IPS-NIHi11 (cell line): ENCODE results near the gene KCNJ6.

Experiments used
- DNase-seq: peaks from one replicate; pipeline ENCODE4 v3.0.0; 2012; ENCODE audit warnings: mixed read lengths, low spot score

KCNJ6 gene

DNA sequence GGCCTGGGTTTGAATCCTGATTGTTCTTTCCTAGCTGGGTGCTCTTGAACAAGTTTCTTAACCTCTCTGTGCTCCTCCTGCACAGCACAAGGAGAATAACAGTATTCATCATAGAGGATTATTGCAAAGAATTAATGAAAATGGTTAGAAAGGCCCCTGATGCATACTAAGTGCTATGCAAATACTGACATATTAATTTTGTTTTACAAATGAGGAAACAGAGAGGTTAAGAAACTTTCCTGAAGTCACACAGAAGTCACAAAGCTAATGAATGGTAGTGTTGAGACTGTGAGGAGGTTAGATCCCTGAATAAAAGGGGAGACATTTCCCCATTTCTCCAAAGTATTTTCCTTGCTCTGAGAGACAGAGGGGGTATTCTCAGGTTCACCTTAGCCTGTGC, 99.0 kb downstream of the KCNJ6 start:
- DNase-seq: no peak

- DNase-seq: no peak
Observed at GRCh38 chr21:37815893-37816292, 100.4 kb downstream of the KCNJ6 start.

DNA sequence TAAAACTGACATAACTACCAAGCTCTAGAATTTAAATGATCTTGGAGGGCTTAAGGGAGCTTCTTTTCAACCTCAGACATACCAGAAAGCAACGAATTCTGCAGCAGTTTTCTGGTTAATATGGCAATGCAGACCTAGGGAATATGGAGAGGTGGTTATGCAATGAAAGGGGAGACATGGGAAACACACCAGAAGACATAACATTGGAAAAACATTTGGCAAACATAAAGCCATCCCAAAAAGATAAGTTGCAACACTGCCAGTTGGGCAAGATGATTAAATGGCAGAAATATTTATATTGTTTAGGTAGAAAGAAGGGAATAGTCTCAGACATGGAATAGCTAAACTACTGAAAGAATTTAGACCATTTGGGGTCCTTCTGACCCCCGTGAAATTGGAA, 104.5 kb downstream of the KCNJ6 start:
- DNase-seq: no peak

GRCh38 chr21:37808261-37808660, 108.0 kb downstream of the KCNJ6 start:
- no peak for DNase-seq

DNA sequence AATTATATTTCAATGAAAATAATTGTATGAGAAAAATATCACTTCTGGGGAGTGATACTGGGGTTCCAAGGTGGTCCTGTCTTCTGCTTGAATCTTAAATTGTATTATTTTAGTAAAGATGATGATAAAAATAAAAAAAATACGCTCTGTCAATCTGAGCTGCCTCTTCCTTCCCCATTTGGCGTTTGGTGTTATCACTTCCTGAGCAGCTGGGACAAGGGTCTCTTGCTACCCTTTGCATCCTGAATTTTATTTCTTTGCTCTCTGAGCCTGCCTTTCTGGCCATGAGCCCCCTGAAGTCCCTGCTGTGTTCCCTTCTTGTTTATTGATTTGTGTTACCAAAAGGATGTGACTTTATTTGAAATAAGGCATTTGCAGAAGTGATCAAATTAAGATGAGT, 111.0 kb downstream of the KCNJ6 start:
- DNase-seq: no peak

DNA sequence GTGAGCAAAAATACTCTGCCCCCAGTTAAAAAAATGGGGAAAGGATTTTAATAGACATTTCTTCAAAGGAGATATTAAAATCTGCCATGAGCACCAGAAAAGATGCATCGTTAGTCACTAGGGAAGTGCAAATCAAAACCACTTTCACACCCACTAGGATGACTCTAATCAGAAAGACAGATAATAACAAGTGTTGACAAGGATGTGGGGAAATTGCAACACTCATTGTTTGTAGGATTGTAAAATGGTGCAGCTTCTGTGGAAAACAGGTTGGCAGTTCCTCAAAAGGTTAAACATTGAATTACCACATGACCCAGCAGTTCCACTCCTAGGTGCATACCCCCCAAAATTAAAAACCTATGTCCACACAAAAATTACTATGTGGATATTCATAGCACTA, 112.3 kb downstream of the KCNJ6 start:
- no peak for DNase-seq

DNA sequence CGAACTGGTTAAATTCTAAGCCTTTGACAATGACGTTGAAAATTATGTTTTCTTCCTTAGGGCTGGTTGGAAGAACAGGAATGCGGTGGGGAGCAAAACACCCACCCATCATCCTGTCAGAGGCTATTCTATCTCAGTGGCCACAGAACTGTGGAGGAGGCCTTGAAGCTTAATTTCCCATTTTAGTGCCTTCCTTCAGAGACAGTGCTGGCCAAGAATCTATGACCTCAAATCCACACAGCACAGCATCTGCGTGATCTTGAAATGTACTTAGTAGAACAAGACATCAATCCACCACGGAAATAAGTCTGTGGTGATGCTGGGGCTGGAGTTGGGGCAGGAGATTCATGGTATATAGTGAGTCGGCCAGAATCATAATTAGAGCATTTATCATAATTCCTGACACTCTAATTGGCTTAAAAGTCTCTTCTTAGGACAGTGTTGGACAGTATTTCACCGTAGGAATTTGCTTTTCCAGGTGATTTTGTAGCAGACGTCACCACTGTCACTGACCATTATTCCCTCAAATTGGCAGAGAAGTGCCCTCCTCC, 113.1 kb downstream of the KCNJ6 start:
- DNase-seq: no peak

DNA sequence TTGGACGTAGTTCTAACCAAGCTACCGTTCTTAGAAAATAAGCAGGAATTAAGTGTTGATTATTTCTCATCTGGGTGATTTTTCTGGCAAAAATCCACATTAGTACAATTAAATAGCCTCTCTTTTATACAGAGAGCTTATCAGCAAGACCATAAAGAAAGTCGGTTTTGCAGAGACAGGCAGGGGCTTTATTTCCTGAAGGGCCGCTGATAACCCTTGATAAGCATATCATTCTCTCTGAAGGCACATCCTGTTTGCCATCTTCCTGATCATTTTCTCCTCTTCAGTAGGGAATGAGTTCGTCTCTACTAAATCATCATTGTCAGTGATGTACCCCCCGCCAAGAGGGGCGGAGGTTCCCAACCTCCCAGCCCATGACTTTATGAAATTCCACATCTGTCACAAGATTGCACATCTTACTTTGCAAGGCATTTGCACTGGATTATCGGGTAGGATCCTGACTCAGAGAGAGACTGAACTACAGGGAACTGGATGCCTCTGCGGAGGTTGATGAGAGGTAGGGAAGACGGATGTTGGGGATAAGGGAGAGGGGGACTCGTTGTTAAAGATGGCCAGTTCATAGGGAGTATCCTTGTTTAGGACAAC, 115.7 kb downstream of the KCNJ6 start:
- no peak for DNase-seq

GRCh38 chr21:37800057-37800455, 116.2 kb downstream of the KCNJ6 start:
- no peak for DNase-seq

GRCh38 chr21:37799211-37800056, 116.8 kb downstream of the KCNJ6 start:
- DNase-seq: no peak

GRCh38 chr21:37797403-37797802, 118.9 kb downstream of the KCNJ6 start:
- no peak for DNase-seq

GRCh38 chr21:37796011-37796410, 120.2 kb downstream of the KCNJ6 start:
- DNase-seq: no peak

- DNase-seq: no peak
Observed at GRCh38 chr21:37793660-37794059, 122.6 kb downstream of the KCNJ6 start.

GRCh38 chr21:37792046-37792445, 124.2 kb downstream of the KCNJ6 start:
- no peak for DNase-seq

DNA sequence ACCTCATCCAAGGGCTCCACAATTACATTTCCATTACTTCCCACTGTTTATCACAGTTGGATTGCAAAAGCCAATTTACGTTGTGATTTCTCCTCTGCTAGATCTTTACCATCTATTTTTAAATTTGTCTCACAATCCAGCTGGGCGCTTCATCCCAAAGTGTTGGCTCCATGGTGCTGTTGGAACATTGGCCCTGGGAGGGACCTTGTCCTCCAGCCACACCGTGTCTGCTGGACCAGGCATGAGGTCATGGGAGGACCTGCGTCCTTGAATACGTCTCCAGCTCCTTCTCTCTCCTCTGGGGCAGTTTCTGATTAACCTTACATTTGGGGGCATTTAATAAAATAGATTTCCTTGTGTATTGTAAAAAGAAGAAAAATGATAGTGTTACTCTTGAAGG, 125.4 kb downstream of the KCNJ6 start:
- no peak for DNase-seq

GRCh38 chr21:37788503-37788902, 127.8 kb downstream of the KCNJ6 start:
- no peak for DNase-seq

DNA sequence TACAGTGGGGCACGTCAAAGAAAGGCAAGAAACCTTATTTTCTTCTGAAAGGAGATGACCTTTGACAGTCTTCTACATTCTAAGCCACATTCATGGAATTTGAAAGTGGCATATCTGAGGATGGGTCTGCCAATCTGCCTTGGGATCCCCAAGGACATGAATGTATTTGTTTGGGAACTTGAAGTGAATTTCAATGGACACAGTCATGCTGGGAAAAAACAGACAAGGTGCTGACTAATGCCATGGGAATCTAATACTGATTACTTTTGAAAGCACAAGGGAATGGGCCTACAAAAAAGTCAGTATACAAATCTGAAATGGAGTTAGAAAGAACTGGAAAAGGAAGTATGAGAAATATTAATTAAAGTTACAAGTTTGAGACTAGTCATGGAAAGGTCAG, 128.8 kb downstream of the KCNJ6 start:
- no peak for DNase-seq

DNA sequence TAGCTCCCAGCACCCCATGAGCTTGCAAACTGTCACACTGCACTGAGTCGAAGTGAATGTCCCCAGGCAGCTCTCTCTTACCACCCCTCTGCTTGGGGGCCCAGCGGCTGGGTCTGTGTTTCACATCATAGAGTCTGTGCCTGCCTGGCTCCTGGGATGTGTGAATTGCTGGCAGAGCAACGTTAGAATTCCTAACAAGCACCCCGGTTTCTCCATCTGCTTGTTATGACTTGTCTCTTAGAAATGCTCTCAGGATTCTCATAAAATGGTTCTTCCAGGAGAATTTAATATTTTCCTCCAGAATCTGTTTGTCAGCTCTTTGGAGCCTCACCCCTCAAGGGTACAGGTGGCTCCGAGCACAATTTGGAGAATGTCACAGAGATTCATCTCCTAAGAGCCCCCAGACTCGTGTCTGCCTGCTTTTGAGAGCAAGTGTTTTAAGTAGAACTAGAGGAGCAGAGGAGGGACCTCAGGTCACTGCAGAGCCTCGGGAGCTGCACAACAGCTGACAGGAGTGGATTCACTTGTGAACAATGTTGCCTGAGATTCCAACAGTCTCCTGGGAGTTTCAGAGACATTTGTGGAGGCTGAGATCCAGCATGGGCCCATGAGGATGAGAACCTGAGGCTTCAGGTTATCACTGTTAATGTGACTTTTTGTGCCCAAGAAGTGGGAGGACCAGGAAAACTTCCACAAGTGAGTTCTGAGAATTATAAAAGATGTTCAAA, 131.5 kb downstream of the KCNJ6 start:
- DNase-seq: no peak

GRCh38 chr21:37783016-37783415, 133.2 kb downstream of the KCNJ6 start:
- DNase-seq: no peak

DNA sequence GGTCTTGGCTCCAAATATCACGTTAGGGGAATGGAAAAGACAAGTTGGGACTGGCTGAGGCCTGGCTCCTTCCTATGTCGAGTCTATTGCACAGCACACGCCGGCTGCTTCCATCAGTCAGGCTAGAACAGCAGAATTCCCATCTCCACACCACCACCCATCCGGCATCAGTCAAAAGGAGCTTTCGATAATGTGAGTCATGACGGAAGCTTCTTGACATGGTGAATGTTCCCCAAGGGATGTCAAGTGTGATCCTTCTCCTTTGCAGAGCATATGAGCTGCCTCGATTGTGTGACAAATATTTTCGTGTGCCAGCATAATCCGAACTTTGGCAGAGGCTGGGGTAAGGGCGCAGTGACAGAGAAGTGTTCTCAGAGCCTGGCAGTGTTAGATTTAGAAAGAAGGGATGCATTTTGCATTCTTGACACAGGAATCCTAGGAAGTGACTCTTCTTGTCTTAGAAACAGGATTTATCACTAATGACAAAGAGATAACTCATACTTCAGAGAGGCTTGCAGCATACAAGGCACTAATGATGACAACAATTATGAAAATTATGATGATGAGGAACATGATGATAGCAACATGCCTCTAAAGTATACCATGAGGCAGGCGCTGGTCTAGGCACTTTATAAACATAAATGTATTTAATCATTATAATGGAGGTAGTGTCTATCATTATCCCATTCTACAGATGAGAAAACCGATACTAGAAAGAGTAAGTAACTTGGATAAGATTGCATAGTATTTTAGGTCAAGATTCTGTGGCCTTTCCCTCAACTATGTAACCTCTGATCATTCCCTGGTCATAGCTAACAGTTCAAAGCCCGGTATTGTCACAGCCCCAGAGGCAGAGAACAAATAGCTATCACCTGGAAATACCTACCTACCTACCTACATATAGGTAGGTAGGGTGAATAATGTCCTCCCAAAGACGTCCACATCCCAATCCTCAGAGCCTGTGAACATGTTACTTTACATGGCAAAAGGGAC, 135.0 kb downstream of the KCNJ6 start:
- no peak for DNase-seq

DNA sequence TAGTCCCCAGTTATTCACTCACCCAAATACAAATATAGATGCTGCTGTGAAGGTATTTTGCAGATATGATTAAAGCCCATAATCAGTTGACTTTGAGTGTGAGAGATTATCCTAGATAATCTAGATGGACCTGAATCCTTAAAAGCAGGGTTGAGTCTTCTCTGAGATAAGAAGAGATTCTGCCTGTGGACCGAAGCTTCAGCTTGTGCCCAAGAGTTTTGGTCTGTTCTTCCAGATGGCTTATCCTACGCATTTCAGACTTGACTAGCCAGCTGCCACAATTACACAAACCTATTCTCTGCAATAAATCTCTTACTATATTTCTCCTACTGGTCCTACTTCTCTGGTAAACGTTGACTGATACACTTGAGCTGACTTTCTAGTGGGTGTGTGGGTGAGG, 145.1 kb downstream of the KCNJ6 start:
- no peak for DNase-seq

GRCh38 chr21:37770461-37770860, 145.8 kb downstream of the KCNJ6 start:
- no peak for DNase-seq
